Activated CD4-positive, alpha-beta T cell treated with anti-CD3 and anti-CD28 coated beads, Interleukin-2, amount 10 ng/mL, durations not matched to agents 7 days and 5 days (primary cell): ENCODE results near the gene RNASE11. TPM values are rescaled to one million over a fixed set of nuclear protein-coding genes. Genes with fewer than 3 reads are reported as not detected.
"Not testable (repeated sequence)": the region's sequence is repeated elsewhere in the genome, so short reads cannot be mapped to it uniquely, and the experiment has no call there.

Source experiments
- CTCF ChIA-PET: fragments of 350-600 bp; sonication (Branson Sonifier 250); formaldehyde crosslinking; loops from one replicate; lab custom pipeline; 2021; ENCODE audit warnings: antibody characterized with exemption; lab: Charles Lee
- POLR2A ChIA-PET: fragments of 350-600 bp; sonication (Branson Sonifier 250); formaldehyde crosslinking; loops from one replicate; lab custom pipeline; 2021; ENCODE audit warnings: antibody characterized with exemption; lab: Charles Lee
- DNase-seq: peaks from one replicate; pipeline ENCODE4 v3.0.0-alpha.2; 2020
- H3K27ac Mint-ChIP-seq: one replicate; pipeline ENCODE4 v1.8.0; 2021; ENCODE audit warnings: mild to moderate bottlenecking, moderate library complexity, mixed read lengths
- H3K27me3 Mint-ChIP-seq: one replicate; pipeline ENCODE4 v1.8.0; 2021; ENCODE audit warnings: mixed read lengths
- H3K36me3 Mint-ChIP-seq: one replicate; pipeline ENCODE4 v1.8.0; 2021; ENCODE audit warnings: low read depth, mixed read lengths
- H3K4me1 Mint-ChIP-seq: one replicate; pipeline ENCODE4 v1.8.0; 2021; ENCODE audit warnings: mixed read lengths
- H3K4me3 Mint-ChIP-seq: one replicate; pipeline ENCODE4 v1.8.0; 2021; ENCODE audit warnings: mild to moderate bottlenecking, moderate library complexity, mixed read lengths
- H3K9me3 Mint-ChIP-seq: one replicate; pipeline ENCODE4 v1.8.0; 2021; ENCODE audit warnings: mixed read lengths
- total RNA-seq, 2 experiments: library from RNA; stranded (reverse); gene quantifications; one replicate each; pipeline ENCODE4 v1.2.3, GENCODE V29; 2021

RNASE11 gene
- total RNA-seq, 2 experiments from 2014 or later, result not detected

GRCh38 chr14:20623798-20624197 lies 36.0 kb upstream of the RNASE11 start:
- H3K4me3 Mint-ChIP-seq, result no peak overlapping the region
- peaks cover 3% of the 10 kb centered on the region for H3K36me3 Mint-ChIP-seq
- POLR2A ChIA-PET, result no interaction called here
- H3K9me3 Mint-ChIP-seq, result no peaks in the 10 kb centered on the region
- no peak for DNase-seq
- no peak overlapping the region for H3K27ac Mint-ChIP-seq
- H3K27me3 Mint-ChIP-seq, result peaks cover 51% of the 10 kb centered on the region
- H3K4me1 Mint-ChIP-seq, result peaks cover 50% of the 10 kb centered on the region
- CTCF ChIA-PET, result no interaction called here

- peak overlapping the region; percentile 32 for H3K27ac Mint-ChIP-seq
- peaks cover 3% of the 10 kb centered on the region for H3K36me3 Mint-ChIP-seq
- peak overlapping the region; percentile 51 for H3K4me3 Mint-ChIP-seq
- peaks cover 44% of the 10 kb centered on the region for H3K27me3 Mint-ChIP-seq
- CTCF ChIA-PET, result interaction anchor here (1.2 to 1.7 kb wide), 2 partner anchors 13 to 68 kb away, joined by 4 to 5 read pairs; no protein-coding TSS in a partner anchor
- no peaks in the 10 kb centered on the region for H3K9me3 Mint-ChIP-seq
- peaks cover 49% of the 10 kb centered on the region for H3K4me1 Mint-ChIP-seq
- POLR2A ChIA-PET, result no interaction called here
- DNase-seq, result no peak
Observed at GRCh38 chr14:20622816-20623291, 35.1 kb upstream of the RNASE11 start.

- Mint-ChIP-seq H3K36me3 (peaks cover 3% of the 10 kb centered on the region), H3K4me1 (peaks cover 41% of the 10 kb centered on the region), H3K9me3 (no peaks in the 10 kb centered on the region), H3K27me3 (peaks cover 27% of the 10 kb centered on the region), H3K4me3 (no peak overlapping the region), H3K27ac (no peak overlapping the region)
- no peak for DNase-seq
- ChIA-PET CTCF (interaction anchor here (0.7 to 1.0 kb wide), 3 partner anchors 61 to 277 kb away, joined by 3 read pairs; partner anchors contain the start of gene PARP2), POLR2A (interaction anchor here (0.7 kb wide), 1 partner anchor 328 kb away, joined by 3 read pairs; no protein-coding TSS in a partner anchor)
Observed at GRCh38 chr14:20620798-20621478, 33.1 kb upstream of the RNASE11 start.

- CTCF ChIA-PET, result interaction anchor here (0.5 kb wide), 1 partner anchor 251 kb away, joined by 3 read pairs; no protein-coding TSS in a partner anchor
- H3K4me3 Mint-ChIP-seq, result not testable (repeated sequence)
- H3K27me3 Mint-ChIP-seq, result peaks cover 16% of the 10 kb centered on the region
Observed at GRCh38 chr14:20619688-20620087, 31.9 kb upstream of the RNASE11 start.

GRCh38 chr14:20618271-20618749 lies 30.5 kb upstream of the RNASE11 start:
- Mint-ChIP-seq H3K27ac (no peak overlapping the region), H3K4me3 (no peak overlapping the region), H3K36me3 (no peaks in the 10 kb centered on the region), H3K4me1 (peaks cover 20% of the 10 kb centered on the region), H3K9me3 (no peaks in the 10 kb centered on the region), H3K27me3 (peaks cover 7% of the 10 kb centered on the region)
- DNase-seq, result no peak
- CTCF ChIA-PET, result no interaction called here
- POLR2A ChIA-PET, result no interaction called here

More at GRCh38 chr14:20619688-20620087, 31.9 kb upstream of the RNASE11 start:
- H3K4me1 Mint-ChIP-seq, result peaks cover 32% of the 10 kb centered on the region
- H3K36me3 Mint-ChIP-seq, POLR2A ChIA-PET, H3K9me3 Mint-ChIP-seq, DNase-seq, H3K27ac Mint-ChIP-seq: not testable (repeated sequence)

GRCh38 chr14:20617138-20618003 lies 29.6 kb upstream of the RNASE11 start:
- DNase-seq, result no peak
- CTCF ChIA-PET, result no interaction called here
- Mint-ChIP-seq H3K9me3 (no peaks in the 10 kb centered on the region), H3K27ac (no peak overlapping the region), H3K36me3 (no peaks in the 10 kb centered on the region), H3K4me3 (no peak overlapping the region), H3K4me1 (peaks cover 11% of the 10 kb centered on the region), H3K27me3 (peaks cover 7% of the 10 kb centered on the region)
- POLR2A ChIA-PET, result no interaction called here

- Mint-ChIP-seq H3K27ac (no peak overlapping the region), H3K36me3 (no peaks in the 10 kb centered on the region), H3K9me3 (no peaks in the 10 kb centered on the region), H3K4me3 (no peak overlapping the region), H3K4me1 (peaks cover 11% of the 10 kb centered on the region), H3K27me3 (peaks cover 7% of the 10 kb centered on the region)
- POLR2A ChIA-PET, result no interaction called here
- CTCF ChIA-PET, result interaction anchor here (0.9 kb wide), 1 partner anchor 49 kb away, joined by 3 read pairs; no protein-coding TSS in a partner anchor
- DNase-seq, result no peak
Observed at GRCh38 chr14:20615996-20616395, 28.2 kb upstream of the RNASE11 start.

- Mint-ChIP-seq H3K4me3 (no peak overlapping the region), H3K36me3 (no peaks in the 10 kb centered on the region), H3K9me3 (no peaks in the 10 kb centered on the region), H3K4me1 (peaks cover 11% of the 10 kb centered on the region), H3K27ac (no peak overlapping the region), H3K27me3 (peaks cover 7% of the 10 kb centered on the region)
- DNase-seq, result no peak
- ChIA-PET POLR2A (no interaction called here), CTCF (interaction anchor here (0.6 to 2.3 kb wide), 10 partner anchors 14 to 287 kb away, joined by 3 to 9 read pairs (median 3); no protein-coding TSS in a partner anchor)
Observed at GRCh38 chr14:20614038-20614840, 26.4 kb upstream of the RNASE11 start.

GRCh38 chr14:20613094-20614037 lies 25.6 kb upstream of the RNASE11 start:
- peak; percentile 82 for DNase-seq
- H3K36me3 Mint-ChIP-seq, result no peaks in the 10 kb centered on the region
- H3K27ac Mint-ChIP-seq, result no peak overlapping the region
- no peak overlapping the region for H3K4me3 Mint-ChIP-seq
- CTCF ChIA-PET, result interaction anchor here (0.6 to 2.3 kb wide), 17 partner anchors 11 to 347 kb away, joined by 3 to 9 read pairs (median 3); no protein-coding TSS in a partner anchor
- POLR2A ChIA-PET, result interaction anchor here (0.7 kb wide), 1 partner anchor 79 kb away, joined by 3 read pairs; no protein-coding TSS in a partner anchor
- H3K9me3 Mint-ChIP-seq, result no peaks in the 10 kb centered on the region
- peaks cover 2% of the 10 kb centered on the region for H3K27me3 Mint-ChIP-seq
- peaks cover 10% of the 10 kb centered on the region for H3K4me1 Mint-ChIP-seq

GRCh38 chr14:20612403-20612802 lies 24.6 kb upstream of the RNASE11 start:
- ChIA-PET CTCF (interaction anchor here (0.7 to 2.3 kb wide), 7 partner anchors 10 to 348 kb away, joined by 3 to 9 read pairs (median 3); no protein-coding TSS in a partner anchor), POLR2A (interaction anchor here (0.5 to 0.7 kb wide), 2 partner anchors 69 to 80 kb away, joined by 3 read pairs; no protein-coding TSS in a partner anchor)
- H3K36me3 Mint-ChIP-seq, result no peaks in the 10 kb centered on the region
- H3K4me3 Mint-ChIP-seq, result no peak overlapping the region
- H3K9me3 Mint-ChIP-seq, result no peaks in the 10 kb centered on the region
- peaks cover 12% of the 10 kb centered on the region for H3K4me1 Mint-ChIP-seq
- H3K27ac Mint-ChIP-seq, result no peak overlapping the region
- peaks cover 2% of the 10 kb centered on the region for H3K27me3 Mint-ChIP-seq
- no peak for DNase-seq

GRCh38 chr14:20611277-20611676 lies 23.5 kb upstream of the RNASE11 start:
- H3K27me3 Mint-ChIP-seq, result no peaks in the 10 kb centered on the region
- no peaks in the 10 kb centered on the region for H3K9me3 Mint-ChIP-seq
- H3K36me3 Mint-ChIP-seq, result no peaks in the 10 kb centered on the region
- H3K27ac Mint-ChIP-seq, result no peak overlapping the region
- POLR2A ChIA-PET, result interaction anchor here (0.5 kb wide), 1 partner anchor 536 kb away, joined by 3 read pairs; no protein-coding TSS in a partner anchor
- DNase-seq, result no peak
- peaks cover 14% of the 10 kb centered on the region for H3K4me1 Mint-ChIP-seq
- CTCF ChIA-PET, result interaction anchor here (2.3 kb wide), 1 partner anchor 282 kb away, joined by 14 read pairs; no protein-coding TSS in a partner anchor
- no peak overlapping the region for H3K4me3 Mint-ChIP-seq
